HepG2 (cell line): Measurements from ENCODE around the gene PLB1. TPM values are rescaled to one million over a fixed set of nuclear protein-coding genes. Genes with fewer than 3 reads are reported as not detected.

Experiments used
- CENPX ChIP-seq: sonication (generic); formaldehyde crosslinking; IDR thresholded peaks from 2 replicates; pipeline ENCODE4 v1.9.0; 2021; ENCODE audit warnings: mild to moderate bottlenecking, missing genetic modification reagents, moderate library complexity
- FOXJ3 ChIP-seq: sonication (generic); formaldehyde crosslinking; IDR thresholded peaks from 2 replicates; pipeline ENCODE4 v1.4.0; 2020; ENCODE audit warnings: missing genetic modification reagents, mild to moderate bottlenecking, borderline replicate concordance
- HDAC6 ChIP-seq: fragments of 200-600 bp; sonication (generic); IDR thresholded peaks from 2 replicates; pipeline ENCODE4 v1.7.0; 2017; ENCODE audit warnings: mild to moderate bottlenecking, antibody characterized with exemption, low read length, low read depth
- HES4 ChIP-seq: sonication (generic); formaldehyde crosslinking; IDR thresholded peaks from 2 replicates; pipeline ENCODE4 v1.9.0; 2021; ENCODE audit warnings: mild to moderate bottlenecking, missing genetic modification reagents, borderline replicate concordance
- HOXA3 ChIP-seq: sonication (generic); formaldehyde crosslinking; IDR thresholded peaks from 2 replicates; pipeline ENCODE4 v1.5.0; 2020; ENCODE audit warnings: missing genetic modification reagents
- KDM5B ChIP-seq: sonication (generic); formaldehyde crosslinking; IDR thresholded peaks from 2 replicates; pipeline ENCODE4 v1.4.0; 2020; ENCODE audit warnings: missing genetic modification reagents, mild to moderate bottlenecking, borderline replicate concordance
- NAIF1 ChIP-seq: sonication (generic); formaldehyde crosslinking; IDR thresholded peaks from 2 replicates; pipeline ENCODE4 v1.5.0; 2020; ENCODE audit warnings: mild to moderate bottlenecking, missing genetic modification reagents, borderline replicate concordance
- POGZ ChIP-seq: sonication (generic); formaldehyde crosslinking; IDR thresholded peaks from 2 replicates; pipeline ENCODE4 v1.4.0; 2020; ENCODE audit warnings: mild to moderate bottlenecking, missing genetic modification reagents
- SALL1 ChIP-seq: sonication (generic); formaldehyde crosslinking; IDR thresholded peaks from 2 replicates; pipeline ENCODE4 v1.8.0; 2022; ENCODE audit warnings: mild to moderate bottlenecking, missing genetic modification reagents
- SIN3A ChIP-seq: IDR thresholded peaks from 2 replicates; pipeline ENCODE4 v1.6.1; 2011; ENCODE audit warnings: low read depth, mild to moderate bottlenecking, control low read depth, low read length, borderline replicate concordance
- SUZ12 ChIP-seq: fragments of 150-350 bp; IDR thresholded peaks from 2 replicates; pipeline ENCODE4 v1.6.1; 2014; ENCODE audit warnings: low read depth, low read length
- TCF12 ChIP-seq, 2 experiments: fragments of 450-650 bp in 1 of 2; sonication (generic) in 1 of 2; formaldehyde crosslinking in 1 of 2; IDR thresholded peaks; 2 replicates each; pipeline versions ENCODE4 v1.6.1 to v1.8.0; 2017 to 2022; ENCODE audit warnings: antibody characterized with exemption in 1 of 2, mild to moderate bottlenecking in 1 of 2, missing genetic modification reagents in 1 of 2, moderate library complexity in 1 of 2
- TGIF2 ChIP-seq: IDR thresholded peaks from 2 replicates; pipeline ENCODE4 v1.6.1; 2016; ENCODE audit warnings: control low read depth, missing compliant biosample characterization
- YEATS2 ChIP-seq: sonication (generic); formaldehyde crosslinking; IDR thresholded peaks from 2 replicates; pipeline ENCODE4 v1.4.0; 2020; ENCODE audit warnings: missing genetic modification reagents, borderline replicate concordance
- ZC3H13 ChIP-seq: sonication (generic); formaldehyde crosslinking; IDR thresholded peaks from 2 replicates; pipeline ENCODE4 v1.8.1; 2023; ENCODE audit warnings: mild to moderate bottlenecking, missing genetic modification reagents, moderate library complexity
- ZNF205 ChIP-seq: IDR thresholded peaks from 2 replicates; pipeline ENCODE4 v1.6.1; 2018; ENCODE audit warnings: missing biosample characterization, missing genetic modification reagents
- ZNF317 ChIP-seq: sonication (generic); formaldehyde crosslinking; IDR thresholded peaks from 2 replicates; pipeline ENCODE4 v1.5.0; 2020; ENCODE audit warnings: mild to moderate bottlenecking, missing genetic modification reagents
- ZNF616 ChIP-seq: sonication (generic); formaldehyde crosslinking; IDR thresholded peaks from 2 replicates; pipeline ENCODE4 v1.5.0; 2020; ENCODE audit warnings: low read depth, mild to moderate bottlenecking, missing genetic modification reagents
- ZNF644 ChIP-seq: IDR thresholded peaks from 2 replicates; pipeline ENCODE4 v1.6.1; 2016; ENCODE audit warnings: low read depth
- ZSCAN12 ChIP-seq: sonication (generic); formaldehyde crosslinking; IDR thresholded peaks from 2 replicates; pipeline ENCODE4 v1.9.0; 2021; ENCODE audit warnings: mild to moderate bottlenecking, missing genetic modification reagents
- polyA plus RNA-seq, 8 experiments: library from polyadenylated mRNA; depleted of rRNA in 3 of 8; stranded (reverse) in 7 of 8; unstranded in 1 of 8; fragments of >200 nt; fragmentation: Illumina TruSeq in 4 of 8; extraction: Trizol in 4 of 8; gene quantifications; 2 replicates each; pipeline versions ENCODE4 v1.2.1 to v1.2.3, GENCODE V29; 2011 to 2016; ENCODE audit warnings: low read depth in 4 of 8, missing spikeins in 1 of 8, mixed read lengths in 1 of 8; ENCODE audit not compliant: insufficient read depth in 1 of 8
- total RNA-seq, 5 experiments: library from RNA; depleted of rRNA; stranded (reverse); fragments of >200 nt; fragmentation: Illumina TruSeq; extraction: Trizol; gene quantifications; 2 replicates each; pipeline ENCODE4 v1.2.3, GENCODE V29; 2016; ENCODE audit warnings: low read depth in 1 of 5
- TF ChIP-seq, protein P1 (sequence below): sonication (generic); formaldehyde crosslinking; conservative IDR thresholded peaks from 2 replicates; pipeline ENCODE4 v1.4.0; 2020; ENCODE audit warnings: mild to moderate bottlenecking, missing genetic modification reagents, moderate library complexity
- TF ChIP-seq, protein P2 (sequence below): sonication (generic); formaldehyde crosslinking; IDR thresholded peaks from 2 replicates; pipeline ENCODE4 v1.5.0; 2020; ENCODE audit warnings: mild to moderate bottlenecking, missing genetic modification reagents, borderline replicate concordance
- TF ChIP-seq, protein P3 (sequence below): sonication (generic); IDR thresholded peaks from 2 replicates; pipeline ENCODE4 v1.6.1; 2016; ENCODE audit warnings: low read depth, borderline replicate concordance

The PLB1 gene
- total and polyA plus RNA-seq, 2 of the 13 experiments (the other 11 are each of a cell fraction or from before 2014, with no cell fraction given): 0.20 to 1.8 TPM

DNA sequence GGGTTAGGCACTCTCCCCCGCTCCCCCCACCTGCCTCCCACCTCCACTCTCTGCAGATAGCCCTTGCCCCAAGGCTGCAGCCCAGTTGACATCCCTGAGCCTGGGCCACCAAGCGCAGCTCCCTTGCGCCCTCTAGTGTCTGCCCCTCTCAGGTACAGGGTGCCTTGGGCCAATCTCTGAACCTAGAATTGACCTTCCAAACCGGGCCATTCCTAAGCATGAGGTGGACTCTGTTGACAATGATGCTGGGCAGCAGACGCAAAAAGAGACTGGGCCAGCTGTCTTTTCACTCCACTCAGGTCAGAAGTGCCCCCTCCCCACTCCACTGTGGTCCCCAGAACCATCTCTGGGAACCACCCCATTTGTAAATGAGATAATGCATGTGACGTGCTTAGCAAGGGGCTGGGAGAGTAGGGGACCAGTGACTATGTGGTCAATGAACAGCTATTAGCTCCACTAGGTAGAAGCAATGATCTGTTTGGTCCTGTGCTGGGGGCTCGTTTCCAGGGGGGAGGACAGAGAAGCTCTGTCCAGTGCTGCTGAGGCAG lies 43.3 kb upstream of the PLB1 start (continued):
- TF ChIP-seq, protein P1, sequence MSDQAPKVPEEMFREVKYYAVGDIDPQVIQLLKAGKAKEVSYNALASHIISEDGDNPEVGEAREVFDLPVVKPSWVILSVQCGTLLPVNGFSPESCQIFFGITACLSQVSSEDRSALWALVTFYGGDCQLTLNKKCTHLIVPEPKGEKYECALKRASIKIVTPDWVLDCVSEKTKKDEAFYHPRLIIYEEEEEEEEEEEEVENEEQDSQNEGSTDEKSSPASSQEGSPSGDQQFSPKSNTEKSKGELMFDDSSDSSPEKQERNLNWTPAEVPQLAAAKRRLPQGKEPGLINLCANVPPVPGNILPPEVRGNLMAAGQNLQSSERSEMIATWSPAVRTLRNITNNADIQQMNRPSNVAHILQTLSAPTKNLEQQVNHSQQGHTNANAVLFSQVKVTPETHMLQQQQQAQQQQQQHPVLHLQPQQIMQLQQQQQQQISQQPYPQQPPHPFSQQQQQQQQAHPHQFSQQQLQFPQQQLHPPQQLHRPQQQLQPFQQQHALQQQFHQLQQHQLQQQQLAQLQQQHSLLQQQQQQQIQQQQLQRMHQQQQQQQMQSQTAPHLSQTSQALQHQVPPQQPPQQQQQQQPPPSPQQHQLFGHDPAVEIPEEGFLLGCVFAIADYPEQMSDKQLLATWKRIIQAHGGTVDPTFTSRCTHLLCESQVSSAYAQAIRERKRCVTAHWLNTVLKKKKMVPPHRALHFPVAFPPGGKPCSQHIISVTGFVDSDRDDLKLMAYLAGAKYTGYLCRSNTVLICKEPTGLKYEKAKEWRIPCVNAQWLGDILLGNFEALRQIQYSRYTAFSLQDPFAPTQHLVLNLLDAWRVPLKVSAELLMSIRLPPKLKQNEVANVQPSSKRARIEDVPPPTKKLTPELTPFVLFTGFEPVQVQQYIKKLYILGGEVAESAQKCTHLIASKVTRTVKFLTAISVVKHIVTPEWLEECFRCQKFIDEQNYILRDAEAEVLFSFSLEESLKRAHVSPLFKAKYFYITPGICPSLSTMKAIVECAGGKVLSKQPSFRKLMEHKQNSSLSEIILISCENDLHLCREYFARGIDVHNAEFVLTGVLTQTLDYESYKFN (CRISPR knock-in tag): no peak
- TF ChIP-seq POGZ (peak; percentile 44; the same call in 1 of the 2 replicates), KDM5B (CRISPR knock-in tag) (peak; percentile 69), TGIF2 (CRISPR knock-in tag) (no peak), SUZ12 (no peak), CENPX (CRISPR knock-in tag) (no peak), HES4 (CRISPR knock-in tag) (no peak), HDAC6 (no peak), HOXA3 (CRISPR knock-in tag) (no peak), TCF12 (IDR thresholded peaks at IDR 0.05) (no peak), TCF12 (CRISPR knock-in tag; IDR thresholded peaks at IDR 0.05) (no peak; the same call in 1 of the 2 replicates), SIN3A (no peak), NAIF1 (CRISPR knock-in tag) (no peak), ZC3H13 (no peak), YEATS2 (CRISPR knock-in tag) (no peak), SALL1 (CRISPR knock-in tag) (peak; percentile 79), ZSCAN12 (CRISPR knock-in tag) (no peak), FOXJ3 (CRISPR knock-in tag) (no peak), ZNF317 (0 out of 2 replicates have a peak, but pooled peaks have one; percentile 41), ZNF205 (CRISPR knock-in tag) (no peak), ZNF644 (CRISPR knock-in tag) (no peak), ZNF616 (CRISPR knock-in tag) (no peak)
- TF ChIP-seq, protein P2, sequence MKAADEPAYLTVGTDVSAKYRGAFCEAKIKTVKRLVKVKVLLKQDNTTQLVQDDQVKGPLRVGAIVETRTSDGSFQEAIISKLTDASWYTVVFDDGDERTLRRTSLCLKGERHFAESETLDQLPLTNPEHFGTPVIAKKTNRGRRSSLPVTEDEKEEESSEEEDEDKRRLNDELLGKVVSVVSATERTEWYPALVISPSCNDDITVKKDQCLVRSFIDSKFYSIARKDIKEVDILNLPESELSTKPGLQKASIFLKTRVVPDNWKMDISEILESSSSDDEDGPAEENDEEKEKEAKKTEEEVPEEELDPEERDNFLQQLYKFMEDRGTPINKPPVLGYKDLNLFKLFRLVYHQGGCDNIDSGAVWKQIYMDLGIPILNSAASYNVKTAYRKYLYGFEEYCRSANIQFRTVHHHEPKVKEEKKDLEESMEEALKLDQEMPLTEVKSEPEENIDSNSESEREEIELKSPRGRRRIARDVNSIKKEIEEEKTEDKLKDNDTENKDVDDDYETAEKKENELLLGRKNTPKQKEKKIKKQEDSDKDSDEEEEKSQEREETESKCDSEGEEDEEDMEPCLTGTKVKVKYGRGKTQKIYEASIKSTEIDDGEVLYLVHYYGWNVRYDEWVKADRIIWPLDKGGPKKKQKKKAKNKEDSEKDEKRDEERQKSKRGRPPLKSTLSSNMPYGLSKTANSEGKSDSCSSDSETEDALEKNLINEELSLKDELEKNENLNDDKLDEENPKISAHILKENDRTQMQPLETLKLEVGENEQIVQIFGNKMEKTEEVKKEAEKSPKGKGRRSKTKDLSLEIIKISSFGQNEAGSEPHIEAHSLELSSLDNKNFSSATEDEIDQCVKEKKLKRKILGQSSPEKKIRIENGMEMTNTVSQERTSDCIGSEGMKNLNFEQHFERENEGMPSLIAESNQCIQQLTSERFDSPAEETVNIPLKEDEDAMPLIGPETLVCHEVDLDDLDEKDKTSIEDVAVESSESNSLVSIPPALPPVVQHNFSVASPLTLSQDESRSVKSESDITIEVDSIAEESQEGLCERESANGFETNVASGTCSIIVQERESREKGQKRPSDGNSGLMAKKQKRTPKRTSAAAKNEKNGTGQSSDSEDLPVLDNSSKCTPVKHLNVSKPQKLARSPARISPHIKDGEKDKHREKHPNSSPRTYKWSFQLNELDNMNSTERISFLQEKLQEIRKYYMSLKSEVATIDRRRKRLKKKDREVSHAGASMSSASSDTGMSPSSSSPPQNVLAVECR (CRISPR knock-in tag): peak; percentile 19; the same call in 1 of the 2 replicates
- TF ChIP-seq, protein P3, sequence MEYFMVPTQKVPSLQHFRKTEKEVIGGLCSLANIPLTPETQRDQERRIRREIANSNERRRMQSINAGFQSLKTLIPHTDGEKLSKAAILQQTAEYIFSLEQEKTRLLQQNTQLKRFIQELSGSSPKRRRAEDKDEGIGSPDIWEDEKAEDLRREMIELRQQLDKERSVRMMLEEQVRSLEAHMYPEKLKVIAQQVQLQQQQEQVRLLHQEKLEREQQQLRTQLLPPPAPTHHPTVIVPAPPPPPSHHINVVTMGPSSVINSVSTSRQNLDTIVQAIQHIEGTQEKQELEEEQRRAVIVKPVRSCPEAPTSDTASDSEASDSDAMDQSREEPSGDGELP: no peak
